Measurements from ENCODE around the gene DUSP11. TPM values are rescaled to one million over a fixed set of nuclear protein-coding genes. Genes with fewer than 3 reads are reported as not detected.
A peak's percentile ranks its signal among the peaks of the same experiment; 100 is the strongest.

Gene DUSP11
- polyA plus RNA-seq (2012; ENCODE audit: insufficient read length, low read depth): 5.9 TPM

DNA sequence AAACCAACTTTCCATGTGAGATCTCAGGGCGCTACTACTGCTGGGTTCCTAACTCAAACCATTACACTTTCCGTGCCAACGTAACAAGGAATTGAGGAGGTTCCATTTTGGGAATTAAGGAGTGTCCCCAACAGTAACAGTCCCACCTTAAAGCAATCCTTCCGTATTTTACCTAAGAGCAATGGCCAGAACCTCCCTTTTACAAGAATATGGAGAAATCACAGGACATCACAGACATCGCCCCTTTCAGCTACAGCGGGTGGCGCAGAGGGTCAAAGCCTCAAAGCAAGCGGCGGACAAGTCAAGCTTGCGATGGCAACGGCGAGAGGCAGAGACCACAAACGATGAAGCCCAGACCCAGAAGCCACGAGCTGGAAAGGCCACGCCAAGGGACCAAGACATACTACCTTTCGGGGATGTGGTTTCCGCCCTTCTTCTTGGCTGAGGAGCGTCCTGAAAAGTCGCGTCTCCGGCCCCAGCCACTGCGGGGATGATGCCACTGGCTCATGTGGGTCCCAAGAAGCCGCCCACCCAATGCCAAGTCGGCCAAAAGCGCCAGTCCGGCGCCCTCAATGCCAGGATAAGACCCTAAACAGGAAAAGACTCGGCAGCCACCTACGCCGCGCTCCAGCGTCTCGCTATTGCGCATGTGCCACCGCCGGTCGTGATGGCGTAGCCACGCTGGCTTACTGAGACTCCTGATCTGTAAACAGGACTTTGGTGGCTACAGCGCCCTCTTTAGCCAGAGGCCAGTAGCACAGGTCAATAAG is at the start of gene DUSP11:
TSS of gene DUSP11 (minus strand) at position 637 of the 770 bp plus-strand sequence. CDS start at position 508, 129 bp downstream.
- TF ChIP-seq, protein P1, sequence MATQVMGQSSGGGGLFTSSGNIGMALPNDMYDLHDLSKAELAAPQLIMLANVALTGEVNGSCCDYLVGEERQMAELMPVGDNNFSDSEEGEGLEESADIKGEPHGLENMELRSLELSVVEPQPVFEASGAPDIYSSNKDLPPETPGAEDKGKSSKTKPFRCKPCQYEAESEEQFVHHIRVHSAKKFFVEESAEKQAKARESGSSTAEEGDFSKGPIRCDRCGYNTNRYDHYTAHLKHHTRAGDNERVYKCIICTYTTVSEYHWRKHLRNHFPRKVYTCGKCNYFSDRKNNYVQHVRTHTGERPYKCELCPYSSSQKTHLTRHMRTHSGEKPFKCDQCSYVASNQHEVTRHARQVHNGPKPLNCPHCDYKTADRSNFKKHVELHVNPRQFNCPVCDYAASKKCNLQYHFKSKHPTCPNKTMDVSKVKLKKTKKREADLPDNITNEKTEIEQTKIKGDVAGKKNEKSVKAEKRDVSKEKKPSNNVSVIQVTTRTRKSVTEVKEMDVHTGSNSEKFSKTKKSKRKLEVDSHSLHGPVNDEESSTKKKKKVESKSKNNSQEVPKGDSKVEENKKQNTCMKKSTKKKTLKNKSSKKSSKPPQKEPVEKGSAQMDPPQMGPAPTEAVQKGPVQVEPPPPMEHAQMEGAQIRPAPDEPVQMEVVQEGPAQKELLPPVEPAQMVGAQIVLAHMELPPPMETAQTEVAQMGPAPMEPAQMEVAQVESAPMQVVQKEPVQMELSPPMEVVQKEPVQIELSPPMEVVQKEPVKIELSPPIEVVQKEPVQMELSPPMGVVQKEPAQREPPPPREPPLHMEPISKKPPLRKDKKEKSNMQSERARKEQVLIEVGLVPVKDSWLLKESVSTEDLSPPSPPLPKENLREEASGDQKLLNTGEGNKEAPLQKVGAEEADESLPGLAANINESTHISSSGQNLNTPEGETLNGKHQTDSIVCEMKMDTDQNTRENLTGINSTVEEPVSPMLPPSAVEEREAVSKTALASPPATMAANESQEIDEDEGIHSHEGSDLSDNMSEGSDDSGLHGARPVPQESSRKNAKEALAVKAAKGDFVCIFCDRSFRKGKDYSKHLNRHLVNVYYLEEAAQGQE (IDR thresholded peaks at IDR 0.05; ENCODE audit: insufficient read depth in 1 of 2, low read depth in 2 of 2, low read length in 2 of 2): peak in 1 of 2 experiments; percentile 27; a peak in 2 of 4 replicates
- TF ChIP-seq SIN3A (IDR thresholded peaks at IDR 0.05; ENCODE audit: borderline replicate concordance, insufficient read depth, low read length) (no peak), POLR2AphosphoS5 (IDR thresholded peaks at IDR 0.05; ENCODE audit: low read depth, low read length) (peak; percentile 91), FOXP2 (optimal IDR thresholded peaks at IDR 0.05; ENCODE audit: borderline replicate concordance, extremely low read depth, extremely low read length, insufficient read depth) (peak; percentile 100), TAF1 (IDR thresholded peaks at IDR 0.05; ENCODE audit: borderline replicate concordance, insufficient read depth, low read length) (peak; percentile 65; the same call in 1 of the 2 replicates)

DNA sequence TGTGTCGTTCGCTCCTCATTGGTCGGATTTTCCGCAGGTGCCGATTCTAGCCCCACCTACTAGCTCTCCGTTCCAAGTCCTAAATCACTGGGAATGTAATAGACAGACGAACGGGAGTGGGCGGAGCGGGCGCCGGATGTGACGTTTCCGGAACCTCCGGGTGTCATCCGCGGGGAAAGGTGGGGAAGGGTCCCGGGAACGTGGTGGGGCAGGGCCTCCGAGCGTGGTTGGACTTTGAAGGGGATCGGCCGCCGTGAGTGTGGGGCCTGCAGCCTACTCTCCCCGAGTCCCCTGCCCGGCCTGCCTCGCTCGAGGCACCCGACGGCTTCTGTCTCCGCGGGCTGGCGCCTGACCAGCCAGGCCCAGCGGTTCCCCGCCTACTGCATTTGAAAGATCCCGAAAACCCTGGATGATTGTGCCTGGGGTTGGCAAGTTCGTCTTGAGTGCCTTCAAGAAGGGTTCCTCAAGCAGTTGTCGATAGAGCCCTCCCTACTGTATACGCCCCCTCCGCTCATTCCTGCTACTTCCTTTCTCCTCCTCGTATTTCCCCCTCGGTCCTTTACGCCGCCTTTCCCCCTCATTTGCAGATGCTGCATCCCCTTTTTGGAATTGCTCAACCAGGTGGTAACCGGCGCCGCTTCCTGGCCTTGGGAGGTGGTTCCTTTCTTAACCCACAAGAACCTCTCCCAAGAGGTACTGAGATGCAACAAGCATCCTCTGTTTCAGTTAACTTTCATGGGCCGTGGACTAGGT is 49.1 kb upstream of the DUSP11 start, which contains the start of gene STAMBP:
TSS of gene STAMBP (plus strand) at position 144 of the 753 bp plus-strand sequence. CDS start 1,896 bp downstream, outside the sequence.
- 0 out of 2 replicates have a peak, but pooled peaks have one; percentile 55 for TF ChIP-seq TAF1 (IDR thresholded peaks at IDR 0.05; ENCODE audit: borderline replicate concordance, insufficient read depth, low read length)
- no peak for TF ChIP-seq SIN3A (IDR thresholded peaks at IDR 0.05; ENCODE audit: borderline replicate concordance, insufficient read depth, low read length)
- peak; percentile 21 for TF ChIP-seq FOXP2 (optimal IDR thresholded peaks at IDR 0.05; ENCODE audit: borderline replicate concordance, extremely low read depth, extremely low read length, insufficient read depth)
- TF ChIP-seq, protein P1 (IDR thresholded peaks at IDR 0.05; ENCODE audit: insufficient read depth in 1 of 2, low read depth in 2 of 2, low read length in 2 of 2): no peak
- peak; percentile 94 for TF ChIP-seq POLR2AphosphoS5 (IDR thresholded peaks at IDR 0.05; ENCODE audit: low read depth, low read length)

DNA sequence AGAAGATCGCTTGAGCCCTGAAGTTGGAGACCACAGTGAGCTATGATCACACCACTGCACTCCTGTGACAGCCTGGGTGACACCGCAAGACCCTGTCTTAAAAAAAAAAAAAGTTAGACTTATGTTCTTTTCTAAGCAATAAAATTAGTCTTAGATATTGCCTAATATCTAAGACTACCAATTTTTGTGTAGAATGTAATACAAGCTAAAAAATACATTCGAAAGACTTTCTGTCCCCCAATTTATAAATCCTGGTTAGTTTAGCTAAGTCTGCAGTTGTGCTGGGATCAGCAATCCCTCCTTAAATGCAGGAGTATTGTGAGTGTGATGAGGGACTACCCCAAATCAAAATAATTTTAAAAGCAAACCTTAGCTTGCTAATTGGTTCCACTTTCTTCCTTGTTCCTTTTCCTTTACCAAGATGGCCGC is 48.5 kb upstream of the DUSP11 start:
- no peak for TF ChIP-seq POLR2AphosphoS5 (IDR thresholded peaks at IDR 0.05; ENCODE audit: low read depth, low read length)
- TF ChIP-seq FOXP2 (optimal IDR thresholded peaks at IDR 0.05; ENCODE audit: borderline replicate concordance, extremely low read depth, extremely low read length, insufficient read depth): no peak

DNA sequence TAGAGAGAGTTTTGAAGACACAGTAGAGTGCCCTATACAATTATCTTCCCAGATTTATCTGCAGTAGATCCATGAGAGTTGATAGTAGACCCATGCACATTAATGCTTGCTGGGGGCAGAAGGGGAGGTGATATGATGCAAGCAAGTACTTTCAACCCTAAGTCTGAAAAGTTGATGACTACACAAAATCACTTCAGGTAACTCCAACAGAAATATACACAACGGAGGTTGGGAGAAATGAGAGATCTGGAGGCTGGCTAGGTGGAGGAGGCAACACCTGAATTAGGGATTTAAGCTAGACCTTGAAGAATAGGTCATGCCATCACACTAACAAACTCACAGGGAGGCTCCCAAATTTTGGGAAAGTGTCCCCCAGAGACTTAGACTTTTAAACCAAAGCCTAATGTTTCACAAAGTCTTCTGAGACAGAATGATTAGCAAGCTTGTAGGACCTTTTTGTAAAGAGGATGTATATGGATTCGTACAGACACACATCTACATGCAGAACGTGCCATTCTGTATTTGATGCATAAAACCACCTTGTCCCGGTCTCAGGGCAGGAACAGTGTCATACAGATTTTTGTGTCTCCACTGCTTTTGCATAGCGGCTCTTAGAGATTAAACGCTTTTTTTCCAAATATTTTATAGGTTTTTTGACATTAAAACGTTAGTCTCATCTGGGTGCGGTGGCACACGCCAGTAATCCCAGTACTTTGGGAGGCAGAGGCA is 47.9 kb upstream of the DUSP11 start:
- no peak for TF ChIP-seq SIN3A (IDR thresholded peaks at IDR 0.05; ENCODE audit: borderline replicate concordance, insufficient read depth, low read length)
- TF ChIP-seq, protein P1 (IDR thresholded peaks at IDR 0.05; ENCODE audit: insufficient read depth in 1 of 2, low read depth in 2 of 2, low read length in 2 of 2): no peak
- no peak for TF ChIP-seq FOXP2 (optimal IDR thresholded peaks at IDR 0.05; ENCODE audit: borderline replicate concordance, extremely low read depth, extremely low read length, insufficient read depth)
- TF ChIP-seq POLR2AphosphoS5 (IDR thresholded peaks at IDR 0.05; ENCODE audit: low read depth, low read length): no peak
- no peak for TF ChIP-seq TAF1 (IDR thresholded peaks at IDR 0.05; ENCODE audit: borderline replicate concordance, insufficient read depth, low read length)

DNA sequence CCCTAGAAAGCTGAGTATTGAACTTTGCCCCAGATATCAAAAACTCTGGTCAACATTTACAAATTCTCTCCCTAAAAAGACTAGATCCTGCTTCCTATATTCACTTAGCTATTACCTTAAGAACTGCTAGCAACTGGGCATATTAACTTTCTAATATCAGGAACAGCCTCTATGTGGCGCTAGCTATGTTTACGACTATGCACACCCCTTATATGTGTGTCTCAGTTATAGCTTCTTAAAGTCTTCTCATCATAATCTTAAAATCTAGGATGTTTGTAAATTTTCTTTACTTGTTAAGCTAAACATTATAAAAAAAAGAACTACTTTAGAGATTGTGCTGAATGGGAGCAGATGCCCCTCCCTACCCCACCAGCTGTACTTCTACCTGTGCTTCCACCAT is 47.1 kb upstream of the DUSP11 start:
- TF ChIP-seq TAF1 (IDR thresholded peaks at IDR 0.05; ENCODE audit: borderline replicate concordance, insufficient read depth, low read length) (no peak), POLR2AphosphoS5 (IDR thresholded peaks at IDR 0.05; ENCODE audit: low read depth, low read length) (no peak), SIN3A (IDR thresholded peaks at IDR 0.05; ENCODE audit: borderline replicate concordance, insufficient read depth, low read length) (no peak), FOXP2 (optimal IDR thresholded peaks at IDR 0.05; ENCODE audit: borderline replicate concordance, extremely low read depth, extremely low read length, insufficient read depth) (no peak)
- TF ChIP-seq, protein P1 (IDR thresholded peaks at IDR 0.05; ENCODE audit: insufficient read depth in 1 of 2, low read depth in 2 of 2, low read length in 2 of 2): no peak
